CD4-positive, alpha-beta T cell treated with Interleukin-4 for 1 hour (primary cell): Measurements from ENCODE around the gene TMEM69.
"Not testable (repeated sequence)": the region's sequence is repeated elsewhere in the genome, so short reads cannot be mapped to it uniquely, and the experiment has no call there.

Experiments
- DNase-seq, 2 donors: peaks; one replicate each; pipeline ENCODE4 v3.0.0-alpha.2; 2020 to 2022

TMEM69 gene, protein sequence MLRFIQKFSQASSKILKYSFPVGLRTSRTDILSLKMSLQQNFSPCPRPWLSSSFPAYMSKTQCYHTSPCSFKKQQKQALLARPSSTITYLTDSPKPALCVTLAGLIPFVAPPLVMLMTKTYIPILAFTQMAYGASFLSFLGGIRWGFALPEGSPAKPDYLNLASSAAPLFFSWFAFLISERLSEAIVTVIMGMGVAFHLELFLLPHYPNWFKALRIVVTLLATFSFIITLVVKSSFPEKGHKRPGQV

DNA sequence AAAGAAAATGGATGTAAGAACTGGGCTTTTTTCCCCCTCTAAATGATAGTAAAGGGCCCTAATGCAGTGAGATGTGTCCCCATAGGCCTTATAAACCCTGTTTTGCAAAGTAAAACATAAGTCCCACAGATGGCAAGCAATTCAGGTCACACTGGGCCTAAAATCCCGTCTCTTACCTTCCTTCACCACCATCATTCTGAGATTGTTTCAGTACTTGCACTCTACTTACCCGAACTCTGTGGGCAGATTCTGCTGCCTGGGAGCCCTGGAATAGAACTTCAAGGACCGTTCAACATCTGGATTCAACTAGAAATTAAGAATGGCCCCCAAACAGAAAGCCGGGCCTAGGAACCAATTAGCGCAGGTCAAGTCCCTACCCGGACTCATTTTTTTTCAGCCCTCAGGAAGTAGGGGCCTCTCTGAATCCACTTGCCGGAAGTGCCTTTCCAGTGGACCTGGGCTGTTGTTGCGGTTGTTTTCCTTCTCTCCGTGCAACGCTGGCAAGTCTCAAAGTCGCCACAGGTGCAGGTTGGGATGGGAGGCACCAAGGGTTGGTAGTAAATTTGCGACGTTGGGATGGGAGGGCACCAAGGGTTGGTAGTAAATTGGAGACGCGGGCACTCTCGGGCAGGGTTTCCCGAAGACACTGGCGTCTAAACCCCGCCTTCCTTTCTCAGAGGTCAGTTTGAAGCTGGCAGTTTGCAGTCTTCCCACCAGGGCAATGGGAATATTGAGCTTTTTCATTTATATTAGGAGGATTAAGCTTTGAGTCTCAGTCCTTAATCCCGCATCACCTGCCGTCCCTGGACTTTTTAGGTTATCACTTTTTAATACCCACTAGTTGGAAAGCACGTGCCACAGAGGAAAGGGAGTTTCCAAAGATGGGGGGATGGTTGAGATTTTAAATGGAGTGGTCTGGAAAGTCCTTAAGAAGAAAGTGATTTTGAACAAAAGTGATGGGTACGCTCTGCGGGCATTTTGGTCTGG lies at the start of gene TMEM69:
TSS of gene TMEM69 (plus strand) at position 428 of the 987 bp plus-strand sequence. CDS start 2,888 bp downstream, outside the sequence.
- DNase-seq: peak; percentile 85 to 91

DNA sequence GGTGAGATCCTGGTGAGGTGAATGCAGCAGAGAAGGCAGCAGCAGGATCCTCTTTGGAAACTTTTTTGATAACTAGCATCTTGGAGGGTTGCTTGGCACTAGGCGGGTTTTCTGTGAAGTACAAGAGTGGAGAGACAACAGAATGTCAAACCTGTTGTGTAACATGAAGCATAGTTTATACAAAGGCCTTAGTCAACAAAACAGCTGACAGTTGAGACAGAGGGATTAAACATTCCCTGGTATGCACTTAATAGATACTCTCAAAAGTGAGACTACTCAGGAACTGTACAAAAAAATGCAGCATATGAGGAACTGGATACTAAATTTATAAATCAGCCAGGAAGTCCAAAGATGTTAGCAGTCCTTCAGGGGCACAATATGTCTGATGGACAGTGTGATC lies 47.7 kb upstream of the TMEM69 start:
- DNase-seq: no peak

DNA sequence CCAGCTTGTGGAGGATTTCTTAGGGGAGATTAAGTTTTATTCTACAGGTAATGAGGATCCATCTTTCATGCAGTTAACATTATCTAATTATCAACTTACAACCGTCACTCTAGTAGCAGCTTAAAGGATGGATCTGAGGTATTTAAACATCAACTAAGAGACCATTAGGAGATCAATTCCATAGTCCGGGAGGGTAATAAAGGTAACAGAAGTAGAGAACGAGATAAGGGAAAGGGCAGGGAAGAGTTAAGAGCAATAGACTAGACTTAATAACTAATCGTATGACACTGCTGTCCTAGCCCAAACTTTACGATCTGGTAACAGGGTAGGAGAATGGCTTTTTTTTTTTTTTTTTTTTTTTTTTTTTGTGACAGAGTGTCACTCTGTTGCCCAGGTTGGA lies 44.7 kb upstream of the TMEM69 start:
- no peak for DNase-seq

DNA sequence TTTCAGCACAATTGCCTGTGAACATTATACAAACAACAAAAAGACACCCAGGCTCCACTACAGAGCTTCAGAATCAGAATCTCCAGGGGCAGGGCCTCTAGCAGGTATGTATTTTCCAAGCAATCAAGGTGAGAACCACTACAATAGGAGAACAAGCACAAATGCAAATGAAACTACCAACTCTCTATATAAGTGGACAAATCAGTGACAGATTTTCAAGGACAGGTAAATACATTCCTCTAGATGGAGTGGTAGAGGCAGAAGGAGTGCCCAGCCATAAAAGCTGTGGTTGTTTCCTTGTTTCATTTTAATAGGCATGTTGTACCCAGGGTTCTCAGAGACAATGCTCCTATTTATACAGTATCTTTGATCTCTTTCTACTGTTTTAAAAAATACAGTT lies 44.0 kb upstream of the TMEM69 start:
- no peak for DNase-seq

DNA sequence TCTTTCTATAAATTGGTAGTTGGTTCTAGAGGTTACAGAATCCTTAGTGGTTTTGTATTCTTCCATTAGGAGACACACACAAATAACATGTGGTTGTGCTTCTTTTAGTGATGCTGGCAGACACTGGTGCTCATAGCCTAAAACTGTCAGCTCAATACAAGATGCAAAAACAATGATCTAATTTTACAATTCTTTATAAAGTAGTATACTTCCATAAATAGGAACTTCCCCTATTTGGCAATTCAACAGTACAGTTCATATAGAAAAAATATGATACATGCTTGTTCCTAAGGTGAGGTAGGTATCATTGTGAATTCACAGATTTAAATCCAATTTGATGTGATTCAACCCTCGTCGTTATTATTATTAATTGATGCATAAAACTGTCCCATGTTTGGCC lies 43.3 kb upstream of the TMEM69 start:
- no peak for DNase-seq

DNA sequence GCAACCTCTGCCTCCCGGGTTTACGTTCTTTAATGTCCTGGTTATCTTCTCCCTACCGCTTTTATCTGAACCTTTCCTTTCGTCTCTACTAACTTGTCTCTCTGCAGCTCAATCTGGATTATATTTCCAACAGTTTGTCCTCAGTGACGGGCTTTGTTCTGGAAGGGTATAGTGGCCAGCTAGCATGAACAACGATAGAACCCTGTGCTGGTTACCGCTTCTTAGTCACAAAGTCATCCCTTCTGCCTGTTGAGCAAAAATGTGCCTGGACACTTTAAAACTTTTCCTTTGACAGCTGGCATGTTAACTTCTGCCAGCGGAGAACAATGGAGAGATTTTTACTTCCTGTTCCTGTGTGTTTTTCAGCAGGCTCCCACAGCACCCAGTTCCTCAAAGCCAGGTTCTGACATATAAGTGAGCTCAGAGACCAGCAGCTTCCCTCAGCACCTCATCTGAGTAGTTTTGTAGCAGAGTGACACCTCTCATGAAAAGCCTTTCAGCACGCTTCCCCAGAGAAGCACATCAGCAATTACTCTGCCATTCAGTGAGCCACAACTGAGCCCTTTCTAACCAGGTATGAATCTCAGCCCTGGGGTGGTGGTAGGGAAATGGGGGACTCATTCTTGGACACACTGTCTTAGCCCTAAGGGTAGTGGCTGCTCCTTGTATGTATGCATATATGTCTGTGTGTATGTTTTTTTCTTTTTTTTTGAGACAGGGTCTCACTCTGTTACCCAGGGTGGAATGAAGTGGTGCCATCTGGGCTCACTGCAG lies 40.5 kb upstream of the TMEM69 start:
- DNase-seq: no peak

DNA sequence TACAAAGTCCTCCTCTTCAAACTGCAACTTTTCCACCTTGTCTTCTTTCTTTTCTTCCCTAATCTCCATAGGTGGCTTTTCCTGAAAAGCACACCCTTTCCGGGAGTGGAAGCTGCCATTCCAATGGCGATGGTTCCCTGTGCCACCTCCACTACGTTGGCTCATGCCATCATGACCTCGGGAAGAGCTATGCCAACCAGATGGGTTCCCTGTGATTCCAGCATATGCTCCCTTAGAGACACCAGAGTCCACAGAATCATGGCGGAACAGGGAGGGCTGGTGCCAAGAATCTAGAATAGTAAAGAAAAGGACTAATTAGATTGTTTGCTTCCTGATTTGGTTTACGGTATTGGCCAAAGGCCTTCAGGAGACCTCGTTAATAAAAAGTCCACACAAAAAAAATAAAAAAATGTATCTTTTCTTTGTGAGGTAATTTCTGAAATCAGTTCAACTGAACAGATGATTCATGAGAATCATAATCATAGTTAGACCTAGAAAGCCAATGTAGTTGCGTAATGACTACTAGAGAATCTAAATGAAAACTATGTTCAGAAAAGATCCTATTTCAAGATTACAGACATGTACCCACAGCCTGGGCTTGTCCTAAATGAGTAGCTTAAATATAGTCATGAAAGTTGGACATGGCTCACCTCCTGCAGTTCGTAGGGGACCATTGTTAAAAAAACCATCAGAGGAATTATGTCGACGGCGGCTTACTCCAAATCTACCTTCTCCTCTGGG lies 33.3 kb upstream of the TMEM69 start:
- DNase-seq: no peak

DNA sequence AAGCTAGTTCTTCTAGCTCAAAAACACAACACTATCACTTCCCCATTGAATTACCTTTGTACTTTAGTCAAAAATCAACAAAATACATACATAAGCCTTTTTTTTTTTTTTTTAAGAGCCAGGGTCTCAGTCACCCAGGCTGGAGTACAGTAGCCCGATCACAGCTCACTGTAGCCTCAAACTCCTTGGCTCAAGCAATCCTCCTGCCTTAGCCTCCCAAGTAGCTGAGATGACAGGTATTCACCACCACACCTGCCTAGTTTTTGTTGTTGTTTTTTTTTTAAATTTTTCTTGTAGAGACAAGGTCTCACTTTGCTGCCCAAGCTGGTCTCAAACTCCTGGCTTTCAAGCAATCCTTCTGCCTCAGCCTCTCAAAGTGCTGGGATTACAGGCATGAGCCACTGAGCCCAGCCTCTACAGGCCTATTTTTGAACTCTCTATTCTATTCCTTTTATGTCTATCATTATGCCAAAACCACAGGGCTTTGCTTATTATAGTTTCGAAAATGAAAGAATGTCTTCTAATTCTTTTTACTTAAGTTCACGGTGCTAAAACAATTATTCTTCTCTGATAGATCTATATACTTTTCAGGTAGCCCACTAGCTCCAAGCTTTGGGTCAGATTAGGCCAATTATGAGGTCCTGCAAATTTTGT lies 31.3 kb upstream of the TMEM69 start:
- DNase-seq: no peak

DNA sequence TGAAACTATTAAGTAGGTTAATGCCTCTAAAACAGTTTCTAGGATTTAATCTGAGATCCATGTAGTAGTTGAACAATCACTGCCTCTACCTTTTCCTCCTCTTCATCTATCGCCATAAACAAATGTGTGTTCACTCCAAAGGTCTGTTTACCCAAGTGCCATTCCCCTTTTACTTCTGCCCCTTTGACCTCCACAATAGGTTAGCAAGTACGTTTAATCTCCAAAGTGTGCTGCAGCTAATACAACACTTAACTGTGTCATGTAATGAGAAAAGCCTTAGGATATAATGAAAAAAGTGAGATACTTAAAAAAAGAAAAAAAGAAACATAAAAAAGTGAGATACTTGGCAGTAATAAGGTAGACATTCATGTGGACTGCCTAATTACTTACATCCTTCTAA lies 29.8 kb upstream of the TMEM69 start:
- DNase-seq: no peak

DNA sequence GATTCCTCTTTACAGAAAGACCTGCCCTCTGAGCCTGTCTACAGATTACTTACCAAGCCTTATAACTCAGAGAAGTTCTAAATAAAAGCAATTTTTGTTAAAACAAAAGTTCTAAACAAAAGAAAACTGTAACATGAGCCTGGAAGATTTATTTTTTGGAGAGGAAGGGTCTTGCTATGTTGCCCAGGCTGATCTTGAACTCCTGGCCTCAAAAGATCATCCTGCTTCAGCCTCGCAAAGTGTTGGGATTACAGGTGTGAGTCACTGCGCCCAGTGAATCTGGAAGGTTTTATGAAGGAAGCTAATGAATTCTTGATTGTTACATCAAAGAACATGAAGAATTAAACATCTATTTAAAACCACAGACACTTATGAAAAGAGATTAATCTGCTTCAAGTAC lies 28.8 kb upstream of the TMEM69 start:
- DNase-seq: no peak

DNA sequence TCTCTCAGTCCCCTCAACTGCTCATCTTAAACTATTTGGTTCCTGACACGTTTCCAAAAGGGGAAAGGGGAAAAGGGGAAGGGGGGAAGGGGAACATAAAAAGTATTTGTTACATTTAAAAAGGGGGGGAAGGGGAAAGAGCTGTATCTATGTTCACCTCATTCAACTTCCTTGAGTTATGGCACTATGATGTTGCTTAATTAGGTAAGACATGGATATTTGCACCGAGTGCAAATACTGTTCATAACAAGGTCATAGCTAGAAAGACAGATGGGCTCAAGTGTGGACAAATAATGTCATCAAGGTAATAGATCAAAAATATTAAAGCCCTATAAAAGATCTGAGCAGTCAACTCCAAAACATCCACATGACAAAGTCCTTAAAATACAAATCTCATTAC lies 27.6 kb upstream of the TMEM69 start:
- no peak for DNase-seq

DNA sequence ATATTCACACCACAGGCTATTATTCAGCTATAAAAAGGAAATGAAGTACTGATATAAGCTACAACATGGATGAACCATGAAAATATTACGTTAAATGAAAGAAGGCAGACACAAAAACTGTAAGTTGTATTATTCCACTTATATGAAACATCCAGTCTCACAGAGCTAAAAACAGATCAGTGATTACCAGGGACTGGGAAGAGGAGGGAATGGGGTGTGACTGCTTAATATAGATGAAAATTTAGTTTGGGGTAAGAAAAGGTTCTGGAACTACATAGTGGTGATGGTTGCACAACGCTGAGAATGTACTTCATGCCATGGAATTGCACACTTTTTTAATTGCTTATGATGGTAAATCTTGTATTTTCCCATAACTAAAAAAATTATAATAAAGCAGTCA lies 21.1 kb upstream of the TMEM69 start:
- no peak for DNase-seq

DNA sequence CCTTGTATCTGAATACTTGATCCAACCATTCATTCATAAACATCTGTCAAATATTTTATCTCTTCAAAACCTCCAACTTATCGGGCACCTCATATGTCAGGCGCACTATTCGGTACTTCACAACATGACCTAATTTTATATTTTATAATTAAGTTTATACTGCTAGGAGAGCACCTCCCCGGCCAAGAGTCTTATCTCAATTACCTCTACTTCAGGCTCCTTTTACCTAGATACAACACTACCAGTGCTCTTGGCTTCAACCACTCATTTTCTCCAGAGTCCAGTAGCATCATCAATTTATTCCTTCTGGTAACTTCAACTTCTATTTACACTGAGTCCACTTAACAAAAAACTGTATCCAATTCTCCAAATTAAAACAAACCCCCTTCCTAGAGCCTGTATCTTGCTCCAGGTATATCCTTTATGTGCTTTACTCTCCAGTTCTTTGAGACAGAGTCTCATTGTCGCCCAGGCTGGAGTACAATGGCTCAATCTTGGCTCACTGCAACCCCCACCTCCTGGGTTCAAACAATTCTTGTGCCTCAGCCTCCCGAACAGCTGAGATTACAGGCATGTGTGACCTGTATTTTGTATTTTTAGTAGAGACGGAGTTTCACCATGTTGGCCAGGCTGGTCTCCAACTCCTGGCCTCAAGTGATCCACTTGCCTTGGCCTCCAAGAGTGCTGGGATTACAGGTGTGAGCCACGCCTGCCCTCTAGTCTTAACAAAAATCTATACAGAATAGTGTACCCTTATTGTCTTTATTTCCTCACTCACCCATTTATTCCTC lies 20.5 kb upstream of the TMEM69 start:
- DNase-seq: no peak

DNA sequence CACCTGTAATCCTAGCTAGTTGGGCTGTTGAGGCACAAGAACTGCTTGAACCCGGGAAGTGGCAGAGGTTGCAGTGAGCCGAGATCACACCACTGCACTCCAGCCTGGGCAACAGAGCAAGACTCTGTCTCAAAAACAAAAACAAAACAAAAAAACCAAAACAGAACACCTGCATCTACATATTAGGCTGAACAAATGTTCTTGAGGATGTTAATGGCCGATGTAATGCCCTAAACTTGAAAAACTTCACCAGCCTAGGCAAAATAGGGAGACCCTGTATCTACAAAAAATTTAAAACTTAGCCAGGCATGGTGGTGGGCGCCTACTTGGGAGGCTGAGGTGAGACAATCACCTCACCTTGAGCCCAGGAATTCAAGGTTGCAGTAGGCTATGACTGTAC lies 19.5 kb upstream of the TMEM69 start:
- DNase-seq: no peak

DNA sequence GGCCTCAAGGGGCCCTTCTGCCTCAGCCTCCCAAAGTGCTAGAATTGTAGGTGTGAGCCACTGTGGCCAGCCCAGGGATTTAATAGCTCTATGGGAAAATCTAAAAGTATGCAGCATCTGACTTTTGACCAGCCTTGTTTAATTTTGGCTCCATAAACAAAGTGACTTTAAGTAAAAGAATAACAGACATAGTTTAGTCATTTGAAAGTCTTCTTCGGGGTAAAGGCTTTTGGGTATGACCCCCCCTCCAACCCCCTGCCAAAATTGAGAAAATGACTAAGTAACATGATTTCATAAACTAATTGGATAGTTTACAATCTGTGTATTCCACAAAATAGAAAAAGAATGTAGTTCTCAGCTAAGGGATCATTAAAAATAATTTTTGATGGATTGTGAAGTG lies 18.6 kb upstream of the TMEM69 start:
- no peak for DNase-seq

DNA sequence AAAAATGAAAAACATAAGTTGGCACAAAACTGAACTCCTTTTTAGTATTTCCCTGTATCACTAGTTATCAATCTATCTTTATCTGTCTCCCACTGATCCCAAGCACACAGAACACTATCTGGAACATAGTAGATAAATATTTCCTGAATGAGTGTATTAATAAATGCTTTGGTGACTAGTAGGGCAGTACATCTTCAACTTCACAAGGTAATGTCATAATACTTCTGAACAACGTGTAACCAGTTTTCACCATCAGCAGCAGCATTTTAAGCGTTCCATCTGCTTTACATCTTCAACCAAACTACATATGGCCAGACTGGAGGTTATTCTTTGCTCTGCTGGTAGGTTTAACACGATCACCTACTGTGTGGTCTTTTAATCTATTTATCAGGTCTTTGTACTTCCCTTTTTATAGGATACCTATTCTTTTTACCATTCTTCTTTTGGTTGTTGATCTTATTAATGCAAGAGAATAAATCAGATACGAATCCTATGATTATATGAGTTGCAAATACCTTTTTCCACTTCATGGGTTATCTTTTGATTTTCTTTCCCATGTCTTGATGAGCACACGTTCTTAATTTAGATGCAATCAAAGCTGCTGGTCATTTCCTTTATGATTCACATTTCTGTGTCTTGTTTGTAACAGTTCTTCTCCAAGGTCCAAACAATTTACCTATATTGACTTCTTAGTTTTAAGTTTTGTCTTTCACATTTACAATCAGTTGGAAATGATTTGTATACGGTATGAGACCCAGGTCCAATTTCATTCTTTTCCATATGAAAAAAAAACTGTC lies 17.9 kb upstream of the TMEM69 start:
- DNase-seq: no peak

DNA sequence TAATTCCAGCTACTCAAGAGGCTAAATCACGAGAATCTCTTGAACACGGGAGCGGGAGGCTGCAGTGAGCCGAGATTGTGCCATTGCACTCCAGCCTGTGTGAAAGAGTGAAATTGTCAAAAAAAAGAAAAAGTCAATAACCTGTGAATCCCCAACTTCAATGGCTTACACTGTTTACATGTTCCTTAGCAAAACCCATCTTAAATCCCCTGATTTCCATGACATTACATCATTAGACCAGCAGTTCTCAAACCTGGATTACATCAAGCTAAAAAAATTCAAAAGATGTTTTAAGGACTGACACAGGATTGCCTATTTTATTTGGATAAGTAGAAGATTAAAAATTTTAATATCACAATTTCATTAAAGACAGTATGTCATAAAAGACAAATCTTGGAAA lies 14.0 kb upstream of the TMEM69 start:
- DNase-seq: no peak

DNA sequence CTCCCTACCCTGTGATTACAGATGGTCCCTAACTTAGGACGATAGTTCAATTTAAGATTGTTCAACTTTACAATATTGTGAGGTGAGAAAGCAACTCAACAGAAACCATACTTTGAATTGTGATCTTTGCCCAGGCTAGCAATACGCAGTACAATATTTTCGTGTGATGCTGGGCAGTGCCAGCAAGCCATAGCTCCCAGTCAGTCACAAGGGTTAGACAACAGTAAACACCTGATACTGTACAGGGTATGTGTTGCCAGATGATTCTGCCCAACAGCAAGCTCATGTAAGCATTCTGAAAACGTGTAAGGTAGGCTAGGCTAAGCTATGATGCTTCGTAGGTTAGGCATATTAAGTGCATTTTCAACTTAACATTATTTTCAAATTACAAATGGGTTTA lies 13.5 kb upstream of the TMEM69 start:
- DNase-seq: no peak

DNA sequence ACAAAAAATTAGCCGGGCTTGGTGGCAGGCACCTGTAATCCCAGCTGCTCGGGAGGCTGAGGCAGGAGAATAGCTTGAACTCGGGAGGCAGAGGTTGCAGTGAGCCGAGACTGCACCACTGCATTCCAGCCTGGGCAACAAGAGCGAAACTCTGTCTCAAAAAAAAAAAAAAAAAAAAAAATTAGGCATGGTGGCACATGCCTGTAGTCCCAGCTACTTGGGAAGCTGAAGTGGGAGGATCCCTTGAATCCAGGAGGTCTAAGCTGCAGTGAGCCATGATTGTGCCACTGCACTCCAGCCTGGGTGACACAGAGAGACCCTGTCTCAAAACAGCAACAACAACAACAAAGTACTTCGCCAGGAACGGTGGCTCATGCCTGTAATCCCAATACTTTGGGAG lies 11.4 kb upstream of the TMEM69 start:
- DNase-seq: not testable (repeated sequence)

DNA sequence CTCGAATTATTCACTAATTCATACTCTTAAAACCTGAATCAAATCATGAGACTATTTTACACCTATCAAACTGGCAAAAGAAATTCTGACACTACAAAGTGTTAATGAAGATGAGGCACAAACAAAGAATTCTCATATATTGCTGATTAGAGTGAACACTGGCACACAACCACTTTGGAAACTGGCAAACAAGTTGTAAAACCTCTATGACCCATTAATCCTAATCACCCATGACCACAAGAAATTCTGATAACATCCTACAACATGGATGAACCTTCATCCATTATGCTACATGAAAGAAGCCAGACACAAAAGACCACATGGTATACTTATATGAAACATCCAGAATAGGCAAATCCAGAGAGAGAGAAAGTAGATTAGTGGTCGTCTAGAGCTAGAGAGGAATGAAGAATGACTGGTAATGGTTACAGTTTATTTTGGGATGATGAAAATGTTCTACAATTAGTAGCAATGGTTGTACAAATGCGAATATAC lies 10.2 kb upstream of the TMEM69 start:
- DNase-seq: no peak
